ENCODE data around the gene PTOV1.

The PTOV1 gene

GRCh38 chr19:49855676-49856573 is 5.0 kb downstream of the PTOV1 start (continued):
- TF ChIP-seq GLIS2 (tag by site-specific recombination; IDR thresholded peaks at IDR 0.05) = peak; percentile 57

- POLR2A ChIA-PET = interaction anchor here (1.4 to 8.8 kb wide), 3 partner anchors 8 to 20 kb away, joined by 3 to 128 read pairs (median 11); partner anchors contain the start of genes AKT1S1 and PNKP
- Histone ChIP-seq H3K27ac (ENCODE audit: extremely low read depth, low read depth, low read length) (no peak overlapping the region), H3K4me1 (ENCODE audit: control insufficient read depth, insufficient read depth, low read length) (peaks cover 19% of the 10 kb centered on the region), H3K36me3 (ENCODE audit: control insufficient read depth in 2 of 2, insufficient read depth in 1 of 2, low read length in 2 of 2) (peaks cover 15 to 73% of the 10 kb centered on the region in 2 experiments), H3K4me3 (ENCODE audit: low read depth, low read length) (no peak overlapping the region), H3K9me3 (ENCODE audit: control insufficient read depth, insufficient read depth, low read depth, low read length) (no peaks in the 10 kb centered on the region)
- TF ChIP-seq, protein P1, sequence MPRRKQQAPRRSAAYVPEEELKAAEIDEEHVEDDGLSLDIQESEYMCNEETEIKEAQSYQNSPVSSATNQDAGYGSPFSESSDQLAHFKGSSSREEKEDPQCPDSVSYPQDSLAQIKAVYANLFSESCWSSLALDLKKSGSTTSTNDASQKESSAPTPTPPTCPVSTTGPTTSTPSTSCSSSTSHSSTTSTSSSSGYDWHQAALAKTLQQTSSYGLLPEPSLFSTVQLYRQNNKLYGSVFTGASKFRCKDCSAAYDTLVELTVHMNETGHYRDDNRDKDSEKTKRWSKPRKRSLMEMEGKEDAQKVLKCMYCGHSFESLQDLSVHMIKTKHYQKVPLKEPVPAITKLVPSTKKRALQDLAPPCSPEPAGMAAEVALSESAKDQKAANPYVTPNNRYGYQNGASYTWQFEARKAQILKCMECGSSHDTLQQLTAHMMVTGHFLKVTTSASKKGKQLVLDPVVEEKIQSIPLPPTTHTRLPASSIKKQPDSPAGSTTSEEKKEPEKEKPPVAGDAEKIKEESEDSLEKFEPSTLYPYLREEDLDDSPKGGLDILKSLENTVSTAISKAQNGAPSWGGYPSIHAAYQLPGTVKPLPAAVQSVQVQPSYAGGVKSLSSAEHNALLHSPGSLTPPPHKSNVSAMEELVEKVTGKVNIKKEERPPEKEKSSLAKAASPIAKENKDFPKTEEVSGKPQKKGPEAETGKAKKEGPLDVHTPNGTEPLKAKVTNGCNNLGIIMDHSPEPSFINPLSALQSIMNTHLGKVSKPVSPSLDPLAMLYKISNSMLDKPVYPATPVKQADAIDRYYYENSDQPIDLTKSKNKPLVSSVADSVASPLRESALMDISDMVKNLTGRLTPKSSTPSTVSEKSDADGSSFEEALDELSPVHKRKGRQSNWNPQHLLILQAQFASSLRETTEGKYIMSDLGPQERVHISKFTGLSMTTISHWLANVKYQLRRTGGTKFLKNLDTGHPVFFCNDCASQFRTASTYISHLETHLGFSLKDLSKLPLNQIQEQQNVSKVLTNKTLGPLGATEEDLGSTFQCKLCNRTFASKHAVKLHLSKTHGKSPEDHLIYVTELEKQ (tag by site-specific recombination; IDR thresholded peaks at IDR 0.05; ENCODE audit: borderline replicate concordance) = no peak
- no peak for TF ChIP-seq ZNF274 (IDR thresholded peaks at IDR 0.05; ENCODE audit: low read length)
- no peak for TF ChIP-seq ZNF274 (tag by site-specific recombination; IDR thresholded peaks at IDR 0.05; ENCODE audit: borderline replicate concordance)
- TF ChIP-seq ZBTB8A (tag by site-specific recombination; IDR thresholded peaks at IDR 0.05) = no peak
- no peak for TF ChIP-seq BCL11B (tag by site-specific recombination; IDR thresholded peaks at IDR 0.05; ENCODE audit: low read depth)
- no peak for TF ChIP-seq ZNF221 (tag by site-specific recombination; IDR thresholded peaks at IDR 0.05; ENCODE audit: borderline replicate concordance)
- no peak for TF ChIP-seq BCL6B (tag by site-specific recombination; IDR thresholded peaks at IDR 0.05)
- no peak for TF ChIP-seq ZNF140 (tag by site-specific recombination; IDR thresholded peaks at IDR 0.05)
- TF ChIP-seq, protein P2, sequence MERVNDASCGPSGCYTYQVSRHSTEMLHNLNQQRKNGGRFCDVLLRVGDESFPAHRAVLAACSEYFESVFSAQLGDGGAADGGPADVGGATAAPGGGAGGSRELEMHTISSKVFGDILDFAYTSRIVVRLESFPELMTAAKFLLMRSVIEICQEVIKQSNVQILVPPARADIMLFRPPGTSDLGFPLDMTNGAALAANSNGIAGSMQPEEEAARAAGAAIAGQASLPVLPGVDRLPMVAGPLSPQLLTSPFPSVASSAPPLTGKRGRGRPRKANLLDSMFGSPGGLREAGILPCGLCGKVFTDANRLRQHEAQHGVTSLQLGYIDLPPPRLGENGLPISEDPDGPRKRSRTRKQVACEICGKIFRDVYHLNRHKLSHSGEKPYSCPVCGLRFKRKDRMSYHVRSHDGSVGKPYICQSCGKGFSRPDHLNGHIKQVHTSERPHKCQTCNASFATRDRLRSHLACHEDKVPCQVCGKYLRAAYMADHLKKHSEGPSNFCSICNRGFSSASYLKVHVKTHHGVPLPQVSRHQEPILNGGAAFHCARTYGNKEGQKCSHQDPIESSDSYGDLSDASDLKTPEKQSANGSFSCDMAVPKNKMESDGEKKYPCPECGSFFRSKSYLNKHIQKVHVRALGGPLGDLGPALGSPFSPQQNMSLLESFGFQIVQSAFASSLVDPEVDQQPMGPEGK (tag by site-specific recombination; IDR thresholded peaks at IDR 0.05) = no peak; the same call in 1 of the 2 replicates
- TF ChIP-seq KLF10 (tag by site-specific recombination; IDR thresholded peaks at IDR 0.05) = no peak
- TF ChIP-seq, protein P3, sequence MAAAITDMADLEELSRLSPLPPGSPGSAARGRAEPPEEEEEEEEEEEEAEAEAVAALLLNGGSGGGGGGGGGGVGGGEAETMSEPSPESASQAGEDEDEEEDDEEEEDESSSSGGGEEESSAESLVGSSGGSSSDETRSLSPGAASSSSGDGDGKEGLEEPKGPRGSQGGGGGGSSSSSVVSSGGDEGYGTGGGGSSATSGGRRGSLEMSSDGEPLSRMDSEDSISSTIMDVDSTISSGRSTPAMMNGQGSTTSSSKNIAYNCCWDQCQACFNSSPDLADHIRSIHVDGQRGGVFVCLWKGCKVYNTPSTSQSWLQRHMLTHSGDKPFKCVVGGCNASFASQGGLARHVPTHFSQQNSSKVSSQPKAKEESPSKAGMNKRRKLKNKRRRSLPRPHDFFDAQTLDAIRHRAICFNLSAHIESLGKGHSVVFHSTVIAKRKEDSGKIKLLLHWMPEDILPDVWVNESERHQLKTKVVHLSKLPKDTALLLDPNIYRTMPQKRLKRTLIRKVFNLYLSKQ (tag by site-specific recombination; IDR thresholded peaks at IDR 0.05; ENCODE audit: borderline replicate concordance) = no peak
- CTCF ChIA-PET = no interaction called here
Observed at GRCh38 chr19:49856574-49857021, 5.6 kb downstream of the PTOV1 start.

All from HEK293 (cell line).